IPS-NIHi11 (cell line): Measurements from ENCODE around the gene DNAJC3.

Source experiments
- DNase-seq: peaks from one replicate; pipeline ENCODE4 v3.0.0; 2012; ENCODE audit warnings: mixed read lengths, low spot score

The DNAJC3 gene

DNA sequence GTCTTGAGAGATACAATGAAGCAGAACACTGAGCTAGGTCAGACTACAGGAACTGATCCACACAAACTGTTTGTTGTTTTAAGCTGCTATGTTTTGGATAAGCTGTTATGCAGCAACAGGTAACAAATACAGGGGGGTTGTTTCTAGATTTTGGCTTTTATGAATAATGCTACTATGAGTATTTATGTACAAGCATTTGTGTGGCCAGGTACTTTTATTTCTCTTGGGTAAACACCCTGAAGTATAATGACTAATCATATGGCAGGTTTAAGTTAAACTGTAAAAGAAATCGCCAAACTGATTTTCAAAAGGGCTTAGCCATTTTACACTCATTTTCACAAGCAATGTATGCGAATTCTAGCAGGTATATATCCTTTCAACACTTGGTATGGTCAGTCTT, 166.0 kb downstream of the DNAJC3 start:
- no peak for DNase-seq
